Activated CD4-positive, CD25-positive, alpha-beta regulatory T cell treated with anti-CD3 and anti-CD28 coated beads, Interleukin-2, amount 50 U/mL, for 24 hours (primary cell): ENCODE results near the gene HSD11B1.

Experiments
- ATAC-seq, 2 donors: fragments of 150-1000 bp; cut with Tn5 transposase; one replicate each; pipeline ENCODE4 v1.10.0; 2021; ENCODE audit warnings: mild to moderate bottlenecking in 1 of 2, moderate library complexity in 1 of 2

Gene HSD11B1

GRCh38 chr1:209704584-209704983 is at the start of gene HSD11B1:
HSD11B1 (plus strand) TSS chr1:209704846; CDS start chr1:209704943, 97 bp downstream.
- ATAC-seq, result no peak

DNA sequence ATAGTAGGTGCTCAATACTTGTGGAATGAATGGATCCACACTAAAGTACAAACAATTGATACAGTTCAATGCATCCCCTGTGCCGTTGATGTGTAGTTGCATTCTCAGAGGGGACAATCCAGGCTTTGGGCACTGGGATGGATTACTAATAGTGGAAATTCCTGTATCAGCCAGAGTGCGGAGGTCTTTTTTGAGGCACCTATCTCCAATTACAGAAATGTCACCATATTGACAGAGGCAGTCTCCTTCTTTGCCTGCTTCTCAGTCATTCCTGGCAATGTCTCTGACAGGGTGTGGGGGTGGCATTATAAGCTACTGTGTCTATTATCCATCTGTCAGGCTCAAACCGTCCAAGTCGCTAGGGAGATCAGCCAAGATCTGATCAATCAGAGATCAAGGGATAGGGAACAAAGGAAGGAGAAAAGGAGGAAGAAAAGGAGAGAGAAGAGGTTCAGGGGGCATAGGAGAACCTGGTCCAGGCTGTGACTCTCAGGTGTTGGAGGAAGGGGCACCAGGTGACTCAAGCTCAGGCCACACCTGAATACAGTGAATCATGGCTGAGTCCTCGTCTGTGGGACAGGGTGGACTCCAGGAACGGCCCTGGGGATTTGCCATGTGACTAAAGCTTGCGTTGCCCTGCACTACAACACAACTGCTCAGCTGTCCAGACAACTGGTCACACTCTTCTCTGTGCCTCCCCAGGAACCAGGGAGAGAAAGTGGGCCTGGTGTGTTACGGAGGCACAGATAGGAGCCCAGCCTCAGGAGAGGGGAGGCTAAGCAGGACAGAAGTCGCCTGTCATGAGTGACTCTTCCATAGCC is 49.0 kb upstream of the HSD11B1 start:
- no peak for ATAC-seq

- ATAC-seq, result peak in 1 of 2 donors; percentile 25
These were observed 47.3 kb upstream of the HSD11B1 start for GRCh38 chr1:209657140-209657879.

- ATAC-seq, result no peak
These were observed 46.7 kb upstream of the HSD11B1 start for GRCh38 chr1:209657918-209658317.

DNA sequence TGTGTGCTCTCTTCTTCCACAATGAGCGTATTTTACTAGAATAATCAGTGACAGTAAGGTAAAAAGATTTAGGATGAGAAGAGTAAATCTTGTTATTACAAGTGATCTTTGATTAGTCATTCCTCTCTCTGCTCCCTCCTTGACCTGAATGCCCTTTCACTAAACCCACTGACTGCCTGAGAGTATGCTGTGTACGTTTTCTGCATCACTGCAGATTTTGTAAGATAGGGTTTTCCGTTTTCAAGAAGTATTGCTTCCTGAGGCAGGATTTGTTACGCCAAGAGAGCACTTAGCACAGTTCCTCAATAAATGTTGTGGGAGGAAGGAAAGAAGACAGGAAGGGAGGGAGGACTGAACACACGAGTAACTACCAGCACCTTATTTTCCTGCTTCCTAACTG is 44.7 kb upstream of the HSD11B1 start:
- ATAC-seq, result peak in 1 of 2 donors; percentile 59

DNA sequence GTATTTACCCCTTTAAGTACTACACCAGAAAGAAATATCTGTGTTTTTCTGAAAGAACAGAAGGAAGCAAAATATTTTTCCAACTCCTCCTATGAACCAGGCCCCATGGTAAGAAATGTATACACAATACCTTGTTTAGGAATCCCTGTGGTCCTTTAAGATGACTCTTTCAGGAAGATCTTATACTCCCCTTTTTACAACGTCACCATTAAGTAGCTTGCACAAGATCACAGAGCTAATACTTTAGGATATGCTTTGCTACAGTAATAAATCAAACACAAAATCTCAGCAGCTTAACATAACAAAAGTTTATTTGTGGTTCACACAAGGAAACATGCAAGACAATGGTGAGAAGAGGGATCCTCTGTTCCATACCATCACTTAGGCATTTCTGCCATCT is 43.6 kb upstream of the HSD11B1 start:
- no peak for ATAC-seq

DNA sequence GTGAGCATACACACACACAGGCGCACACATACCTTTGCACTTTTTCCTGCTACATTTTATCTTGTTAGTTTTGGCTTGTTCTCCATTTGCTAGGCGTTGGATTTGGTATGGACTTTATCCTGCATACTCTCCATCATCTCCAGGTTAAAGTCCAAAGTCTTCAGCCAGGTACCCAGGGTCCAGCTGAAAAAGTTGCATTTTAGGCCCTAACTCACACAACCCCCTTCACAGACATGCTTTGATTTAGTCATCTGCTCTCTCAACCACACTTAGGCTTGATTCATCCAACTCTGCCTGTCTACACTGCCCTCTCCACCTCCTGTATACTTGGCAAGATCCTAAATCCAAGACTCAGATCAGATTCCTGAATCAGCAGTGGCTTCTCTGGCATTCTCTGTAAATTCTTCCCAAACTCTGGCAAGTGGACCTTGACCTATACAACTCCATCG is 41.7 kb upstream of the HSD11B1 start:
- ATAC-seq, result no peak

DNA sequence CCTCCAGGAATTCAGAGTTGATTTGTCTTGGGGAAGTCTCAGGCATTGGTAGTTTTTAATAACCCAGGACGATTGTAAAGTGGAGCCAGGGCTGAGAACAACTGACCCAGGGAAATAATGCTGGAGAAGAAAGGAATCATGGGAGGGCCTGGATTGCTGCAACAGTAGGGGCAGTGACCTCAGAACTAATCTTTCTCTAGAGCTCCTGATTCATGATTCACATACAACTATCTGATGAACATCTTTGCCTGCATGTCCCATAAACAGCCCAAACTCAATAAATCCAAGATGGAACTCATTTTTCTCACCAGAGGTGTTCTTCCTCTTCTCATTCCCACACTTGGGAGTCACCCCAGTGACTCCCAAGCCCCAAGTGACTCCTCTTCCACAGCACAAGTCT is 37.5 kb upstream of the HSD11B1 start:
- no peak for ATAC-seq

DNA sequence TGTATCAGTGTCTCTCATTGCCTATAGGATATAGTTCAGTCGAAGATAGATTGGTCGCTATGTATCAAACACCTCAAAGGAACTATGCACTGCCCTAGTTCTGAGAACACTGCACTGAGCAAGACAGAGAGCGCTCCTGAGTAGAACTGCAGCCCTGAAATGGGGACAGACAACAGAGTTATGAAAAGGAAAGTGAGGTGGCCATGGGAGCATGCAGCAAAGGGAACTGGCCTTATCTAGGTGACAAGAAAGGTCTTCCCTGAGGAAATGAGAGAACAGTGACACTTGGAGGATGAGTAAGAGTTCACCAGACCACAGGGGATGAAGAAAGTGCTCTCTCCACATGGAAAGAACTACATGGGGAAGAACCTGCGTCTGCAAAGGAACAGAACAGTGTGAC is 36.9 kb upstream of the HSD11B1 start:
- ATAC-seq, result no peak

GRCh38 chr1:209670441-209671082 is 34.1 kb upstream of the HSD11B1 start:
- ATAC-seq, result no peak

GRCh38 chr1:209672705-209673630 is 31.7 kb upstream of the HSD11B1 start:
- ATAC-seq, result peak; percentile 67 to 70

DNA sequence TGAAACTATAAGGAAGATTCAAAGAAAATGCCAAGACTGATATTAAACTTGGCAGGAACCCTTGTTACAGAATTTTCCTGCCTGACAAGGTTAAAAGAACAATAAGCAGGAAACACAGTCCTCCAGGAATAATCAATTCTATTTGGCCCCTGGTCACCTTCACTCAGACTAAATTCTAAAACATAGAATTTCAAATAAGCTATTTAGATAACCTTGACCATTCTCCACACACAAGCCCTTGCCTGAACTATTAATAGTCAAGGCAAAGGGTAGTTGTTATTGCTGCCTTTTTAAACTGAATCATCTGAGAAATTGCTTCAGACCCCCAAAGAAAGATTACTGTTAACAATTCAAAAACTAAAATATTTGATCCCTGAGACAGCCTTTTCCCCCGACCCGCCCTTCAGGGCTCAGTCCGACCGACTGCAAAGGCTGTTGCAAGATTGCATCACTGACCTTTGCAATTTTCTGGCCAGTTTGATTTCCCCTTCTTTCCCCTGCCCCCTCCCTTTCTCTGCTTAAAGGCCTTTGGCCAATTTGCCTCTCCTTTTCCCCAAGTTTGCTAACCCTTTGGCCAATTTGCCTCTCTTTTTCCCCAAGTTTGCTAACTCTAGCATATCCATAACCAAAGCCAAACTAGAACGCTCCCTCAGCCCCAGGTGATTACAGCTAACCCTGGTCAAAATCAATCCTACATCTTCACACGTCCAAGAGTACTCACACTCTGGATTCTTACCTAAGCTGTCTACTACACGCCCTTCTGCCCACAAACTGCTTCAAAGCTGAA is 30.8 kb upstream of the HSD11B1 start:
- ATAC-seq, result no peak

GRCh38 chr1:209674957-209675564 is 29.6 kb upstream of the HSD11B1 start, which contains the start of gene G0S2:
G0S2 (plus strand) TSS chr1:209675412; CDS start chr1:209675685, 273 bp downstream.
- peak; percentile 27 to 42 for ATAC-seq

DNA sequence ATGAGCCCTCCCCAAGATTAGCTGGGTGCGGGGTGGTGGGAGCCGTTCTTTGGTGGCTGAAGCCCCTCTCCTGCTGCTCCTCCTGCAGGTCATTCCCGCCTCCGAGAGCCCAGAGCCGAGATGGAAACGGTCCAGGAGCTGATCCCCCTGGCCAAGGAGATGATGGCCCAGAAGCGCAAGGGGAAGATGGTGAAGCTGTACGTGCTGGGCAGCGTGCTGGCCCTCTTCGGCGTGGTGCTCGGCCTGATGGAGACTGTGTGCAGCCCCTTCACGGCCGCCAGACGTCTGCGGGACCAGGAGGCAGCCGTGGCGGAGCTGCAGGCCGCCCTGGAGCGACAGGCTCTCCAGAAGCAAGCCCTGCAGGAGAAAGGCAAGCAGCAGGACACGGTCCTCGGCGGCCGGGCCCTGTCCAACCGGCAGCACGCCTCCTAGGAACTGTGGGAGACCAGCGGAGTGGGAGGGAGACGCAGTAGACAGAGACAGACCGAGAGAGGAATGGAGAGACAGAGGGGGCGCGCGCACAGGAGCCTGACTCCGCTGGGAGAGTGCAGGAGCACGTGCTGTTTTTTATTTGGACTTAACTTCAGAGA is 29.0 kb upstream of the HSD11B1 start:
- ATAC-seq, result no peak

GRCh38 chr1:209678981-209679539 is 25.6 kb upstream of the HSD11B1 start:
- no peak for ATAC-seq

- ATAC-seq, result no peak
These were observed 18.8 kb upstream of the HSD11B1 start for GRCh38 chr1:209685821-209686220.

DNA sequence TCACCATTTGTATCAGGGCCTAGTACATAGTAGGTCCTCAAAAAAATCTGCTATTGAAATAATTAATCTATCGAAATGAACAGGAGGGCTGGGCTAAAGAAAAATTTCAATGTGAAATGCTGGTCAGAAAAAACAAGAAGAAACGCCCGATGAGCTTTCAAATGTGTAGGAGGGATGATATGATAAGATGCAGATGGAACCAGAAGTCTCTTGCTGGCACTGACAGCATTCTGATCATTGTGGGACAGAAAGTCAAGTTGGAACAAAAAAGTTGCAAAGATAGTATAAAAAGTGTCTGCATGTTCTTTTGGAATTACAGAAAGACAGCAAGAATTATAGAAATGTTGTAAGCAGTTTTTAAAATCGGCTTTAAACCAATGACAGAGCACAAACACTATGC is 18.3 kb upstream of the HSD11B1 start:
- ATAC-seq, result no peak

GRCh38 chr1:209688746-209689234 is 15.9 kb upstream of the HSD11B1 start:
- ATAC-seq, result no peak

DNA sequence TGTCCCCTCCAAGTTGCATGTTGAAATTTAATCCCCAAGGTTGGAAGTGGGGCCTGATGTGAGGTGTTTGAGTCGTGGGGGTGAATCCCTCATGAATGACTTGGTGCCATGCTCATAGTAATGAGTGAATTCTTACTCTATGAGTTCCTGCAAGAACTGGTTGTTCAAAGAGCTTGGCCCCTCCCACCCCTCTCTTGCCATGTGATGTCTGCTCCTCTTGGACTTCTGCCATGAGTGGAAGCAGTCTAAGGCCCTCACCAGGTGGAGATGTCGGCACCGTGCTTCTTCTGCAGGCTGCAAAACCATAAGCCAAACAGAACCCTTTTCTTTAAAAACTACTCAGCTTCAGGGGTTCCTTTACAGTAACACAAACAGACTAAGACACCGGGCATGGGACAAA is 15.2 kb upstream of the HSD11B1 start:
- ATAC-seq, result no peak

GRCh38 chr1:209691237-209691636 is 13.4 kb upstream of the HSD11B1 start:
- no peak for ATAC-seq
